ENCODE results near the gene TANK. TPM values are rescaled to one million over a fixed set of nuclear protein-coding genes. Genes with fewer than 3 reads are reported as not detected.

Gene TANK
- 100 to 1,000 TPM in 1 of 2 donors, 10 to 100 TPM in 1; 57.7 to 144 TPM for total RNA-seq
- polyA plus RNA-seq: 10 to 100 TPM; 35.2 to 64.4 TPM
- long read RNA-seq, donor 1, transcript TANK-202 (8 exons, 2,171 nt): major isoform, 5 of 13 reads
- long read RNA-seq, donor 1, partial matches to known transcripts: 0 of 13 reads
- long read RNA-seq, donor 1, other reads (novel, unspliced or antisense): 5 of 13 reads
- long read RNA-seq, donor 2, partial matches to known transcripts: 0 of 4 reads
- long read RNA-seq, donor 2, other reads (novel, unspliced or antisense): 0 of 4 reads
- long read RNA-seq, donor 3, transcript TANK-202 (8 exons, 2,171 nt): major isoform, 6 of 8 reads
- long read RNA-seq, donor 3, partial matches to known transcripts: 0 of 8 reads
- long read RNA-seq, donor 3, other reads (novel, unspliced or antisense): 0 of 8 reads
- long read RNA-seq, donor 4, partial matches to known transcripts: 0 of 4 reads
- long read RNA-seq, donor 4, other reads (novel, unspliced or antisense): 0 of 4 reads
- long read RNA-seq, donor 5, transcript TANK-202 (8 exons, 2,171 nt): major isoform, 7 of 14 reads
- long read RNA-seq, donor 5, partial matches to known transcripts: 5 of 14 reads
- long read RNA-seq, donor 5, other reads (novel, unspliced or antisense): 0 of 14 reads

- no peaks in the 10 kb centered on the region for H3K9me3 ChIP-seq (ENCODE audit: control insufficient read depth in 4 of 4, insufficient read depth in 3 of 4, low read length in 3 of 4)
- peak within 1 kb of the TSS; percentile 94 to 98 for H3K9ac ChIP-seq (ENCODE audit: insufficient read depth in 1 of 2, low read length in 2 of 2)
- TF ChIP-seq, protein P1, sequence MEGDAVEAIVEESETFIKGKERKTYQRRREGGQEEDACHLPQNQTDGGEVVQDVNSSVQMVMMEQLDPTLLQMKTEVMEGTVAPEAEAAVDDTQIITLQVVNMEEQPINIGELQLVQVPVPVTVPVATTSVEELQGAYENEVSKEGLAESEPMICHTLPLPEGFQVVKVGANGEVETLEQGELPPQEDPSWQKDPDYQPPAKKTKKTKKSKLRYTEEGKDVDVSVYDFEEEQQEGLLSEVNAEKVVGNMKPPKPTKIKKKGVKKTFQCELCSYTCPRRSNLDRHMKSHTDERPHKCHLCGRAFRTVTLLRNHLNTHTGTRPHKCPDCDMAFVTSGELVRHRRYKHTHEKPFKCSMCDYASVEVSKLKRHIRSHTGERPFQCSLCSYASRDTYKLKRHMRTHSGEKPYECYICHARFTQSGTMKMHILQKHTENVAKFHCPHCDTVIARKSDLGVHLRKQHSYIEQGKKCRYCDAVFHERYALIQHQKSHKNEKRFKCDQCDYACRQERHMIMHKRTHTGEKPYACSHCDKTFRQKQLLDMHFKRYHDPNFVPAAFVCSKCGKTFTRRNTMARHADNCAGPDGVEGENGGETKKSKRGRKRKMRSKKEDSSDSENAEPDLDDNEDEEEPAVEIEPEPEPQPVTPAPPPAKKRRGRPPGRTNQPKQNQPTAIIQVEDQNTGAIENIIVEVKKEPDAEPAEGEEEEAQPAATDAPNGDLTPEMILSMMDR (IDR thresholded peaks at IDR 0.05; ENCODE audit: control extremely low read depth, extremely low read depth): no peak
- H3K36me3 ChIP-seq (ENCODE audit: control insufficient read depth in 4 of 4, insufficient read depth in 4 of 4, low read length in 4 of 4): peaks cover 1 to 13% (median 10%) of the 10 kb centered on the region in 4 donors
- H3K27ac ChIP-seq (ENCODE audit: low read depth in 1 of 2, low read length in 1 of 2): peak within 1 kb of the TSS; percentile 98
- WGBS, 2 donors: 0% methylated on average over 50 of the region's 50 CpGs
- H3K4me3 ChIP-seq: peak within 1 kb of the TSS; percentile 94
- no peaks in the 10 kb centered on the region for H3K27me3 ChIP-seq (ENCODE audit: control insufficient read depth in 3 of 3, insufficient read depth in 3 of 3, low read length in 2 of 3)
- DNase-seq (peak; percentile 91 to 94 (median 93)), ATAC-seq (ENCODE audit: insufficient read depth, low FRiP score) (peak; percentile 98)
- H3K4me1 ChIP-seq (ENCODE audit: control insufficient read depth in 5 of 5, insufficient read depth in 5 of 5, low read length in 5 of 5): peaks cover 0 to 14% (median 5%) of the 10 kb centered on the region in 5 donors
Measured at GRCh38 chr2:161160226-161161073, at the start of gene TANK. Gene TANK (plus strand): TSS chr2:161160428. CDS start chr2:161179663, 19,235 bp downstream.

GRCh38 chr2:161111531-161111930, 48.7 kb upstream of the TANK start:
- TF ChIP-seq, protein P1 (IDR thresholded peaks at IDR 0.05; ENCODE audit: control extremely low read depth, extremely low read depth): no peak
- WGBS, 2 donors: 50 to 71% methylated on average over 2 of the region's 2 CpGs

GRCh38 chr2:161112908-161113307, 47.3 kb upstream of the TANK start:
- DNase-seq (no peak), ATAC-seq (ENCODE audit: insufficient read depth, low FRiP score) (no peak)
- no peak overlapping the region for H3K9ac ChIP-seq (ENCODE audit: insufficient read depth in 1 of 2, low read length in 2 of 2)
- H3K36me3 ChIP-seq (ENCODE audit: control insufficient read depth in 4 of 4, insufficient read depth in 4 of 4, low read length in 4 of 4): no peaks in the 10 kb centered on the region
- H3K27me3 ChIP-seq (ENCODE audit: control insufficient read depth in 3 of 3, insufficient read depth in 3 of 3, low read length in 2 of 3): no peaks in the 10 kb centered on the region
- 95% methylated on average over 1 of the region's 1 CpG for WGBS, 2 donors
- H3K9me3 ChIP-seq (ENCODE audit: control insufficient read depth in 4 of 4, insufficient read depth in 3 of 4, low read length in 3 of 4): no peaks in the 10 kb centered on the region
- no peaks in the 10 kb centered on the region for H3K4me1 ChIP-seq (ENCODE audit: control insufficient read depth in 5 of 5, insufficient read depth in 5 of 5, low read length in 5 of 5)
- TF ChIP-seq, protein P1 (IDR thresholded peaks at IDR 0.05; ENCODE audit: control extremely low read depth, extremely low read depth): no peak
- H3K4me3 ChIP-seq: no peak overlapping the region
- no peak overlapping the region for H3K27ac ChIP-seq (ENCODE audit: low read depth in 1 of 2, low read length in 1 of 2)

More at GRCh38 chr2:161111531-161111930, 48.7 kb upstream of the TANK start:
- ATAC-seq (ENCODE audit: insufficient read depth, low FRiP score): no peak
- DNase-seq: no peak
- no peaks in the 10 kb centered on the region for H3K27me3 ChIP-seq (ENCODE audit: control insufficient read depth in 3 of 3, insufficient read depth in 3 of 3, low read length in 2 of 3)
- no peaks in the 10 kb centered on the region for H3K36me3 ChIP-seq (ENCODE audit: control insufficient read depth in 4 of 4, insufficient read depth in 4 of 4, low read length in 4 of 4)
- H3K9ac ChIP-seq (ENCODE audit: insufficient read depth in 1 of 2, low read length in 2 of 2): no peak overlapping the region
- no peaks in the 10 kb centered on the region for H3K9me3 ChIP-seq (ENCODE audit: control insufficient read depth in 4 of 4, insufficient read depth in 3 of 4, low read length in 3 of 4)
- no peaks in the 10 kb centered on the region for H3K4me1 ChIP-seq (ENCODE audit: control insufficient read depth in 5 of 5, insufficient read depth in 5 of 5, low read length in 5 of 5)
- H3K4me3 ChIP-seq: no peak overlapping the region
- no peak overlapping the region for H3K27ac ChIP-seq (ENCODE audit: low read depth in 1 of 2, low read length in 1 of 2)
